CD4-positive, alpha-beta T cell (primary cell): ENCODE data around the gene RBM27. TPM values are rescaled to one million over a fixed set of nuclear protein-coding genes. Genes with fewer than 3 reads are reported as not detected.

Experiments used
- ATAC-seq: fragments of 200-7000 bp; cut with Tn5 transposase; one replicate; pipeline ENCODE4 v1.10.0; 2022; ENCODE audit warnings: mild to moderate bottlenecking; ENCODE audit not compliant: poor library complexity
- CTCF ChIA-PET: fragments of 350-600 bp; sonication (Branson Sonifier 250); formaldehyde crosslinking; loops from one replicate; lab custom pipeline; 2021; ENCODE audit warnings: antibody characterized with exemption, inconsistent platforms; lab: Charles Lee
- POLR2A ChIA-PET: fragments of 350-600 bp; sonication (Branson Sonifier 250); formaldehyde crosslinking; loops from one replicate; lab custom pipeline; 2021; ENCODE audit warnings: antibody characterized with exemption, inconsistent platforms; lab: Charles Lee
- DNase-seq, 14 experiments: peaks; one replicate each; pipeline ENCODE4 v3.0.0-alpha.2; 2013 to 2020; ENCODE audit warnings: mixed read lengths in 2 of 14
- H3K27ac ChIP-seq, 2 donors: one replicate each; pipeline versions ENCODE4 v1.5.1 to v1.7.0; 2013; ENCODE audit warnings: low read length in 2 of 2, low read depth in 1 of 2, mild to moderate bottlenecking in 1 of 2
- H3K27me3 ChIP-seq, 2 experiments: 1 replicate in 1 of 2; 2 replicates in 1 of 2; pipeline versions ENCODE4 v1.6.1 to v1.7.0; 2013; ENCODE audit warnings: low read length in 2 of 2, control low read depth in 1 of 2, mild to moderate bottlenecking in 1 of 2, moderate library complexity in 1 of 2; ENCODE audit not compliant: insufficient read depth in 2 of 2, control insufficient read depth in 1 of 2
- H3K36me3 ChIP-seq: one replicate; pipeline ENCODE4 v1.6.1; 2013; ENCODE audit warnings: low read length, control low read depth; ENCODE audit not compliant: insufficient read depth
- H3K4me1 ChIP-seq: one replicate; pipeline ENCODE4 v1.6.1; 2013; ENCODE audit warnings: low read length, control low read depth; ENCODE audit not compliant: insufficient read depth
- H3K4me3 ChIP-seq: one replicate; pipeline ENCODE4 v1.5.1; 2013; ENCODE audit warnings: mild to moderate bottlenecking, low read length, moderate library complexity
- H3K9me3 ChIP-seq, 2 experiments: 1 replicate in 1 of 2; 2 replicates in 1 of 2; pipeline versions ENCODE4 v1.6.1 to v1.7.0; 2013; ENCODE audit warnings: low read length in 2 of 2, mild to moderate bottlenecking in 2 of 2, control low read depth in 1 of 2, moderate library complexity in 1 of 2; ENCODE audit not compliant: control insufficient read depth in 1 of 2, insufficient read depth in 1 of 2
- H3K27ac Mint-ChIP-seq: one replicate; pipeline ENCODE4 v1.8.0; 2020; ENCODE audit warnings: mixed read lengths
- H3K27me3 Mint-ChIP-seq: one replicate; pipeline ENCODE4 v1.8.0; 2021; ENCODE audit warnings: mixed read lengths
- H3K36me3 Mint-ChIP-seq: one replicate; pipeline ENCODE4 v1.8.0; 2021; ENCODE audit warnings: low read depth, mixed read lengths
- H3K4me1 Mint-ChIP-seq: one replicate; pipeline ENCODE4 v1.8.0; 2021; ENCODE audit warnings: low read depth, mixed read lengths
- H3K4me3 Mint-ChIP-seq: one replicate; pipeline ENCODE4 v1.8.0; 2020; ENCODE audit warnings: mild to moderate bottlenecking, mixed read lengths
- H3K9me3 Mint-ChIP-seq: one replicate; pipeline ENCODE4 v1.8.0; 2020; ENCODE audit warnings: mixed read lengths
- CTCF ChIP-seq: fragments of 200-600 bp; IDR thresholded peaks from one replicate; pipeline ENCODE4 v1.8.0; 2022; ENCODE audit warnings: antibody characterized with exemption, mild to moderate bottlenecking
- intact Hi-C, 2 experiments: fragments of 100-400 bp; cut with DNase I in 1 of 2; cut with micrococcal nuclease in 1 of 2; formaldehyde crosslinking; loops; one replicate each; pipeline versions ENCODE4 v1.15.1 to v1.9.0; 2023 to 2025; cut with DNase I, micrococcal nuclease
- total RNA-seq, 174 experiments: library from RNA in 2 of 174; stranded (reverse) in 2 of 174; gene quantifications; one replicate each; pipeline ENCODE4 v1.2.3 and lab custom pipeline; 2021 to 2026

RBM27 gene
- total RNA-seq, 2 experiments from 2014 or later = 29.7 to 33.2 TPM

- H3K27ac ChIP-seq = no peak overlapping the region
- Mint-ChIP-seq H3K4me3 (peak overlapping the region; percentile 65), H3K4me1 (peaks cover 46% of the 10 kb centered on the region), H3K9me3 (no peaks in the 10 kb centered on the region), H3K27ac (no peak overlapping the region), H3K27me3 (no peaks in the 10 kb centered on the region), H3K36me3 (peaks cover 5% of the 10 kb centered on the region)
- ChIA-PET CTCF (interaction anchor here (0.7 kb wide), 1 partner anchor 40 kb away, joined by 3 read pairs; no protein-coding TSS in a partner anchor), POLR2A (interaction anchor here (0.7 to 1.9 kb wide), 2 partner anchors 23 kb away, joined by 3 to 7 read pairs; partner anchors contain the start of gene LARS1)
- peaks cover 23% of the 10 kb centered on the region for H3K4me1 ChIP-seq
- intact Hi-C loops = loop anchor here in 1 of 2 experiments (2.0 kb wide), 1 partner anchor 17 kb away; no protein-coding TSS in a partner anchor
- H3K4me3 ChIP-seq = no peak overlapping the region
- no peak for ATAC-seq
- no peaks in the 10 kb centered on the region for H3K36me3 ChIP-seq
- H3K27me3 ChIP-seq = no peaks in the 10 kb centered on the region
- no peaks in the 10 kb centered on the region for H3K9me3 ChIP-seq
- no peak for TF ChIP-seq CTCF
- DNase-seq = no peak
Measured at GRCh38 chr5:146205499-146206202, 2.2 kb downstream of the RBM27 start.

DNA sequence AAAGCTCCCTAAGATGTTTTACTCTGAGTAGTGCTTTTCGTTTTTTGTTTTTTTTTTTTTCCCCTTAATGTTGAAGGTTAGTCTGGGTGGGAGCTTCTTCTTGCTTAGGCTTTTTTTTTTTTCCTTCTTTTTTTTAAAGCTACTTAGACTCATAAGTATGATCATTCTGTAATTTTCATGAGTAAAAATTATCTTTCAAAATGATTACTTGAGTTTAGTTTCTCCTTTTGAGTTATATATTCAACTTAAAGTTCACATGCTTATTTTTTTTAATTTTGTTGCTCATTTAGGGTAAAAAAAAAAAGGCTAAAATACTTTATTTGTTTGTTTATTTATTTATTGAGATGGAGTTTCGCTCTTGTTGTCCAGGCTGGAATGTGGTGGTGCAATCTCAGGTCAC is 2.9 kb downstream of the RBM27 start:
- Histone ChIP-seq H3K4me3 (no peak overlapping the region), H3K27me3 (no peaks in the 10 kb centered on the region), H3K27ac (no peak overlapping the region), H3K36me3 (no peaks in the 10 kb centered on the region), H3K4me1 (peaks cover 23% of the 10 kb centered on the region), H3K9me3 (no peaks in the 10 kb centered on the region)
- ATAC-seq = no peak
- Mint-ChIP-seq H3K27ac (no peak overlapping the region), H3K4me1 (peaks cover 46% of the 10 kb centered on the region), H3K9me3 (no peaks in the 10 kb centered on the region), H3K4me3 (peak overlapping the region; percentile 65), H3K27me3 (no peaks in the 10 kb centered on the region), H3K36me3 (peaks cover 5% of the 10 kb centered on the region)
- no peak for DNase-seq
- ChIA-PET POLR2A (interaction anchor here (1.9 kb wide), 1 partner anchor 24 kb away, joined by 7 read pairs; the partner anchor contains the start of gene LARS1), CTCF (interaction anchor here (0.7 kb wide), 1 partner anchor 39 kb away, joined by 3 read pairs; no protein-coding TSS in a partner anchor)
- intact Hi-C loops = no loop called here
- no peak for TF ChIP-seq CTCF

- Mint-ChIP-seq H3K4me3 (peak overlapping the region; percentile 13), H3K9me3 (no peaks in the 10 kb centered on the region), H3K4me1 (peaks cover 52% of the 10 kb centered on the region), H3K27ac (no peak overlapping the region), H3K27me3 (no peaks in the 10 kb centered on the region), H3K36me3 (peaks cover 13% of the 10 kb centered on the region)
- Histone ChIP-seq H3K4me3 (no peak overlapping the region), H3K27me3 (no peaks in the 10 kb centered on the region), H3K9me3 (no peaks in the 10 kb centered on the region), H3K27ac (no peak overlapping the region), H3K4me1 (peaks cover 27% of the 10 kb centered on the region), H3K36me3 (no peaks in the 10 kb centered on the region)
- TF ChIP-seq CTCF = no peak
- DNase-seq (no peak), ATAC-seq (peak; percentile 49)
- POLR2A ChIA-PET = no interaction called here
- CTCF ChIA-PET = no interaction called here
- intact Hi-C loops = no loop called here
Measured at GRCh38 chr5:146208916-146209522, 5.6 kb downstream of the RBM27 start.
